Measurements from ENCODE around the gene MAP3K5. TPM values are rescaled to one million over a fixed set of nuclear protein-coding genes. Genes with fewer than 3 reads are reported as not detected.

MAP3K5 gene
- total RNA-seq, 1 experiment from 2014 or later: 2.1 TPM

DNA sequence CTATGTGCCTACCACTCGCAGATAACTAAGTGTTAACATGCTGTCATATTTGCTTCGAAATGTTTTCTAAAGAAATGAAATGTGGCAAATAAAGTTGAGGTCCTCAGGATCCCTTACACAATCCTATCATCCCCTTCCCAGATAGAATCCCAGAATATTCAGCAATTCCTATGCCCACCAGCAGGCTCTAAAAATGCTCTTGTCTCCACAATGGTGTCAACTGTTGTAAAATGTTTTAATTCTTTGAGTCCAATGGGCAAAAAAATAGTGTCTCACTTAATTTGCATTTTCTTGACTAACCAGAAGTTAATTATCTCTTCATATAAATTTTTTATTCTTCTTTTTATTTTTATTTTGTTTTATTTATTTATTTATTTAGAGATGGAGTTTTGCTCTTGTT lies 138.2 kb downstream of the MAP3K5 start:
- intact Hi-C loops (cut with micrococcal nuclease; ENCODE audit: unreplicated experiment): no loop called here
- ChIA-PET POLR2A (no interaction called here), CTCF (no interaction called here)
- TF ChIP-seq, protein P1, sequence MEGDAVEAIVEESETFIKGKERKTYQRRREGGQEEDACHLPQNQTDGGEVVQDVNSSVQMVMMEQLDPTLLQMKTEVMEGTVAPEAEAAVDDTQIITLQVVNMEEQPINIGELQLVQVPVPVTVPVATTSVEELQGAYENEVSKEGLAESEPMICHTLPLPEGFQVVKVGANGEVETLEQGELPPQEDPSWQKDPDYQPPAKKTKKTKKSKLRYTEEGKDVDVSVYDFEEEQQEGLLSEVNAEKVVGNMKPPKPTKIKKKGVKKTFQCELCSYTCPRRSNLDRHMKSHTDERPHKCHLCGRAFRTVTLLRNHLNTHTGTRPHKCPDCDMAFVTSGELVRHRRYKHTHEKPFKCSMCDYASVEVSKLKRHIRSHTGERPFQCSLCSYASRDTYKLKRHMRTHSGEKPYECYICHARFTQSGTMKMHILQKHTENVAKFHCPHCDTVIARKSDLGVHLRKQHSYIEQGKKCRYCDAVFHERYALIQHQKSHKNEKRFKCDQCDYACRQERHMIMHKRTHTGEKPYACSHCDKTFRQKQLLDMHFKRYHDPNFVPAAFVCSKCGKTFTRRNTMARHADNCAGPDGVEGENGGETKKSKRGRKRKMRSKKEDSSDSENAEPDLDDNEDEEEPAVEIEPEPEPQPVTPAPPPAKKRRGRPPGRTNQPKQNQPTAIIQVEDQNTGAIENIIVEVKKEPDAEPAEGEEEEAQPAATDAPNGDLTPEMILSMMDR (IDR thresholded peaks at IDR 0.05; ENCODE audit: insufficient read depth in 1 of 2, low read depth in 1 of 2, low read length in 1 of 2, severe bottlenecking in 1 of 2, unreplicated experiment in 1 of 2): no peak
- BruUV-seq (replicated peaks): no TSS peak
- Histone ChIP-seq H3K27me3 (replicated peaks; ENCODE audit: control insufficient read depth, insufficient read depth, low read length) (no peaks in the 10 kb centered on the region), H3K36me3 (ENCODE audit: control insufficient read depth, insufficient read depth, low read length) (no peaks in the 10 kb centered on the region), H3K4me1 (peaks cover 11% of the 10 kb centered on the region; the same call in 1 of the 2 replicates), H3K4me3 (ENCODE audit: low read depth, low read length) (no peak overlapping the region), H3K9me3 (no peaks in the 10 kb centered on the region)
- Mint-ChIP-seq H3K4me1 (ENCODE audit: low read depth, unreplicated experiment) (no peaks in the 10 kb centered on the region), H3K4me3 (ENCODE audit: unreplicated experiment) (no peak overlapping the region), H3K27ac (ENCODE audit: unreplicated experiment) (no peak overlapping the region), H3K27me3 (ENCODE audit: insufficient read depth, unreplicated experiment) (no peaks in the 10 kb centered on the region), H3K9me3 (ENCODE audit: unreplicated experiment) (no peaks in the 10 kb centered on the region), H3K36me3 (ENCODE audit: insufficient read depth, unreplicated experiment) (no peaks in the 10 kb centered on the region)
- DNase-seq: no peak

DNA sequence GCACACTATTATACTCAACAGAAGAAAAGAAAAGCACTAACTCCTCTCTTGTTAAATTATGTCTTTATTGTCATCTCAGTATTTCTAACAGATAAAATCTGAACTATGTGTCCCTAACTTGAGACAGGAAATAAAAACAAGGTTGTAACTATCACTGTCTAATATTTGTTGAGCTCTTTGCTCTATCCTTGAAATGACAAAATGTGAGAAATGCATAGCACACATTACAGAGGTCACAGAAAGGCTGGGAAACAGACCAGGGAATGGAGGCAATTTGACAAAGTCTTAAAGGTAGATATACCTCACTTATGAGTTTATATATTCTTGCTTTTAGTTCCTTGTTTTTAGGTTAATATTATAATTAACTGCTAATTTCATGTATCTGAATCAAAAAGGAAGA lies 139.6 kb downstream of the MAP3K5 start:
- no peaks in the 10 kb centered on the region for H3K4me1 Mint-ChIP-seq (ENCODE audit: low read depth, unreplicated experiment)
- no peak overlapping the region for H3K27ac Mint-ChIP-seq (ENCODE audit: unreplicated experiment)
- Histone ChIP-seq H3K36me3 (ENCODE audit: control insufficient read depth, insufficient read depth, low read length) (no peaks in the 10 kb centered on the region), H3K9me3 (no peaks in the 10 kb centered on the region), H3K27me3 (replicated peaks; ENCODE audit: control insufficient read depth, insufficient read depth, low read length) (no peaks in the 10 kb centered on the region), H3K4me3 (ENCODE audit: low read depth, low read length) (no peak overlapping the region), H3K4me1 (peaks cover 1% of the 10 kb centered on the region; the same call in 1 of the 2 replicates)
- CTCF ChIA-PET: no interaction called here
- POLR2A ChIA-PET: no interaction called here
- no peak overlapping the region for H3K4me3 Mint-ChIP-seq (ENCODE audit: unreplicated experiment)
- no peaks in the 10 kb centered on the region for H3K9me3 Mint-ChIP-seq (ENCODE audit: unreplicated experiment)
- TF ChIP-seq, protein P1 (IDR thresholded peaks at IDR 0.05; ENCODE audit: insufficient read depth in 1 of 2, low read depth in 1 of 2, low read length in 1 of 2, severe bottlenecking in 1 of 2, unreplicated experiment in 1 of 2): no peak
- no peak for DNase-seq
- no peaks in the 10 kb centered on the region for H3K36me3 Mint-ChIP-seq (ENCODE audit: insufficient read depth, unreplicated experiment)
- BruUV-seq (replicated peaks): no TSS peak
- H3K27me3 Mint-ChIP-seq (ENCODE audit: insufficient read depth, unreplicated experiment): no peaks in the 10 kb centered on the region
- intact Hi-C loops (cut with micrococcal nuclease; ENCODE audit: unreplicated experiment): no loop called here

DNA sequence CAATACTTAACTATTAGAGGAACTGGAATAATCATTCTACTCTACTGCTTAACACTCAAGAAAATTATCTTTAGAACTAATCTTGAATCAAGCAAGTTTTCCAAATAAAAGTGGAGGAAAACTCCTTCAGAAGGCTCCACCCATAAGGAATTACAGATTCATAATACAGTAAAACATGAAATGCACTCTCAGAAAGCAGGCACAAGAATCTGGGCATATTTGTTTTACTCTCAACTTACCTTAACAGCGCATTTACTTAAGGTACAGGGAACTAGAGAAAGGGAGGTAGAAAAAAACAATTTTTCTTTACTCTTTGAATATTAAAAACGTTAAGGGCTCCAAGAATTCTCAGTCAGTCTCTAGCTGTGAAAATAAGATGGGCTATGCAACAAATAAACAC lies 140.3 kb downstream of the MAP3K5 start:
- POLR2A ChIA-PET: no interaction called here
- H3K9me3 ChIP-seq: no peaks in the 10 kb centered on the region
- Mint-ChIP-seq H3K4me1 (ENCODE audit: low read depth, unreplicated experiment) (no peaks in the 10 kb centered on the region), H3K36me3 (ENCODE audit: insufficient read depth, unreplicated experiment) (no peaks in the 10 kb centered on the region), H3K9me3 (ENCODE audit: unreplicated experiment) (no peaks in the 10 kb centered on the region), H3K4me3 (ENCODE audit: unreplicated experiment) (no peak overlapping the region), H3K27me3 (ENCODE audit: insufficient read depth, unreplicated experiment) (no peaks in the 10 kb centered on the region), H3K27ac (ENCODE audit: unreplicated experiment) (no peak overlapping the region)
- no peaks in the 10 kb centered on the region for H3K4me1 ChIP-seq
- intact Hi-C loops (cut with micrococcal nuclease; ENCODE audit: unreplicated experiment): no loop called here
- BruUV-seq (replicated peaks): no TSS peak
- H3K27me3 ChIP-seq (replicated peaks; ENCODE audit: control insufficient read depth, insufficient read depth, low read length): no peaks in the 10 kb centered on the region
- no peaks in the 10 kb centered on the region for H3K36me3 ChIP-seq (ENCODE audit: control insufficient read depth, insufficient read depth, low read length)
- no peak for DNase-seq
- TF ChIP-seq, protein P1 (IDR thresholded peaks at IDR 0.05; ENCODE audit: insufficient read depth in 1 of 2, low read depth in 1 of 2, low read length in 1 of 2, severe bottlenecking in 1 of 2, unreplicated experiment in 1 of 2): no peak
- CTCF ChIA-PET: no interaction called here
- H3K4me3 ChIP-seq (ENCODE audit: low read depth, low read length): no peak overlapping the region
